ENCODE results near the gene THRAP3.

DNA sequence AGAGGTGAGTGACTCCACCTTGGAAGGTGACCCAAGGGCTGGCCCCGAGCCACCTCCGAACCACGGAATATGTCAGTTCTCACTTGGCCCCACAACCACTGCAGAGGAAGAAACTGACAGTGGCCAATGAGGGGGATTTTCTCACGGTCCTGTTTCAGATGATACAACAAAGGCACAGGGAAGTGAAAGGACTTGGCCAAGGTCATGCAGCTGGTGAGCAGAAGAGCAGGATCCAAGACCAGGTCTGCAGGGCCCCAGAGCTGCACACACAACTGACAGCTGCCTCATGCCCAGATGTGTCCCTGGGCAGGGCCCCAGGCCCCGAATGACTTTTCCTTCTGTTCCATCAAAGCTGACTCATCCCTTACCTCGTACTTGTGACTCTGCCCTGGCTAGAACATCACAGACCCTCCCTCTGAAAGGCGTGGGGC, 125.0 kb downstream of the THRAP3 start:
- TF ChIP-seq POLR2AphosphoS5 (IDR thresholded peaks at IDR 0.05; ENCODE audit: low read depth, low read length) = no peak
- no peak for TF ChIP-seq POLR2A (IDR thresholded peaks at IDR 0.05; ENCODE audit: low read depth, low read length)
- TF ChIP-seq TAF1 (IDR thresholded peaks at IDR 0.05; ENCODE audit: low read depth, low read length) = no peak

Data from GM12891 (cell line).